HG02610 (cell line): ENCODE measurements around the gene KANK3.
A peak's percentile ranks its signal among the peaks of the same experiment; 100 is the strongest.
"Not testable (repeated sequence)": the region's sequence is repeated elsewhere in the genome, so short reads cannot be mapped to it uniquely, and the experiment has no call there.

ENCODE experiments used
- ATAC-seq: cut with Tn5 transposase; IDR thresholded peaks from one replicate; pipeline ENCODE4 v1.9.1; 2021; ENCODE audit warnings: mild to moderate bottlenecking, moderate library complexity; ENCODE audit not compliant: unreplicated experiment

Gene KANK3

GRCh38 chr19:8342684-8343482 is at the start of gene KANK3:
Gene KANK3, minus strand, starts transcription at chr19:8343262. Its CDS starts 5,434 bp downstream, at chr19:8337828.
- peak; percentile 97 for ATAC-seq

- no peak for ATAC-seq
Observed at GRCh38 chr19:8392017-8392591, 49.0 kb upstream of the KANK3 start.

GRCh38 chr19:8391198-8392016 is 48.3 kb upstream of the KANK3 start:
- ATAC-seq: no peak

GRCh38 chr19:8390617-8390981 is 47.5 kb upstream of the KANK3 start:
- peak; percentile 25 for ATAC-seq

- ATAC-seq: peak; percentile 90
Observed at GRCh38 chr19:8389891-8390616, 47.0 kb upstream of the KANK3 start, which contains the start of gene RAB11B. Gene RAB11B, plus strand, starts transcription at chr19:8390360. Its CDS starts 57 bp downstream, at chr19:8390417.

- ATAC-seq: no peak
Observed at GRCh38 chr19:8388612-8388958, 45.5 kb upstream of the KANK3 start.

- ATAC-seq: no peak
Observed at GRCh38 chr19:8387688-8388611, 44.9 kb upstream of the KANK3 start.

- no peak for ATAC-seq
Observed at GRCh38 chr19:8386990-8387389, 43.9 kb upstream of the KANK3 start.

- ATAC-seq: not testable (repeated sequence)
Observed at GRCh38 chr19:8386419-8386818, 43.4 kb upstream of the KANK3 start.

GRCh38 chr19:8385566-8385965 is 42.5 kb upstream of the KANK3 start:
- not testable (repeated sequence) for ATAC-seq

GRCh38 chr19:8385103-8385502 is 42.0 kb upstream of the KANK3 start:
- ATAC-seq: not testable (repeated sequence)

GRCh38 chr19:8384569-8384968 is 41.5 kb upstream of the KANK3 start:
- ATAC-seq: not testable (repeated sequence)

GRCh38 chr19:8379156-8379891 is 36.3 kb upstream of the KANK3 start:
- ATAC-seq: not testable (repeated sequence)

- no peak for ATAC-seq
Observed at GRCh38 chr19:8377598-8377997, 34.5 kb upstream of the KANK3 start.

- ATAC-seq: not testable (repeated sequence)
Observed at GRCh38 chr19:8376373-8376974, 33.4 kb upstream of the KANK3 start.

GRCh38 chr19:8375766-8376165 is 32.7 kb upstream of the KANK3 start:
- ATAC-seq: not testable (repeated sequence)

- no peak for ATAC-seq
Observed at GRCh38 chr19:8373867-8374813, 31.1 kb upstream of the KANK3 start.
